ENCODE data around the gene TRAF2.
"Not testable (repeated sequence)": the region's sequence is repeated elsewhere in the genome, so short reads cannot be mapped to it uniquely, and the experiment has no call there.

TRAF2 gene, protein sequence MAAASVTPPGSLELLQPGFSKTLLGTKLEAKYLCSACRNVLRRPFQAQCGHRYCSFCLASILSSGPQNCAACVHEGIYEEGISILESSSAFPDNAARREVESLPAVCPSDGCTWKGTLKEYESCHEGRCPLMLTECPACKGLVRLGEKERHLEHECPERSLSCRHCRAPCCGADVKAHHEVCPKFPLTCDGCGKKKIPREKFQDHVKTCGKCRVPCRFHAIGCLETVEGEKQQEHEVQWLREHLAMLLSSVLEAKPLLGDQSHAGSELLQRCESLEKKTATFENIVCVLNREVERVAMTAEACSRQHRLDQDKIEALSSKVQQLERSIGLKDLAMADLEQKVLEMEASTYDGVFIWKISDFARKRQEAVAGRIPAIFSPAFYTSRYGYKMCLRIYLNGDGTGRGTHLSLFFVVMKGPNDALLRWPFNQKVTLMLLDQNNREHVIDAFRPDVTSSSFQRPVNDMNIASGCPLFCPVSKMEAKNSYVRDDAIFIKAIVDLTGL

DNA sequence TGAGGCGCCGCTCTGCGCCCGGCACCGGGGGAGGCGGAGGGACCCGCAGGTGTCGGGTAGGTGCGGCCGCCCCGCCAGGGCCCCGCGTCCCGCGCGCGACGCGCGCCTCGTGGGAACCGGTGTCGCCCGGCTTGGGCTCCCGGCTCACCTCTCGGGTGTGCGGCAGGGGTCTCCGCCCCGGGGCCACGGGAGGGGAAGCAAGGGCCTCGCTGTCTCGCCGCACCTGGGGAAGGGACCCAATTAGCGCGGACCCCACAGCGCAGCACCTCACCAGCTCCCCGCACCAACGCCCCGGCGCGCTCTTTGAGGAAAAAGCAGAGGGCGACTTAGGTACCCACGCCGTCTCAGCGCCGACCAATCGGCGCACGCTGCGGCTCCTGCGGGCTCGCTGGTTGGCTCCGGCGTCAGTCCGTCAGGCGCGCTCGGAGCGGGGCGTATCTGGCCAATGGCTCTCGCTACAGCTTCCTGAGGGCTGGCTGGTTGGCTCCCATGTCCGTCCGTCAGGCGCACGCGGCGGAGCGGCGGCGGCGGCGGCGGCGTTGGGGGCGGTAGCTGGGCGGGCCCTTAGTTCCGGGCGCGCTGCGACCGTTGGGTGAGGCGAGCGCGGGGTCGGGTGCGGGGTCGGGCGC, at the start of gene TRAF2:
TSS of gene TRAF2 (plus strand) at position 567 of the 629 bp plus-strand sequence. CDS start 12,225 bp downstream, outside the sequence.
- DNase-seq, result peak; percentile 99

DNA sequence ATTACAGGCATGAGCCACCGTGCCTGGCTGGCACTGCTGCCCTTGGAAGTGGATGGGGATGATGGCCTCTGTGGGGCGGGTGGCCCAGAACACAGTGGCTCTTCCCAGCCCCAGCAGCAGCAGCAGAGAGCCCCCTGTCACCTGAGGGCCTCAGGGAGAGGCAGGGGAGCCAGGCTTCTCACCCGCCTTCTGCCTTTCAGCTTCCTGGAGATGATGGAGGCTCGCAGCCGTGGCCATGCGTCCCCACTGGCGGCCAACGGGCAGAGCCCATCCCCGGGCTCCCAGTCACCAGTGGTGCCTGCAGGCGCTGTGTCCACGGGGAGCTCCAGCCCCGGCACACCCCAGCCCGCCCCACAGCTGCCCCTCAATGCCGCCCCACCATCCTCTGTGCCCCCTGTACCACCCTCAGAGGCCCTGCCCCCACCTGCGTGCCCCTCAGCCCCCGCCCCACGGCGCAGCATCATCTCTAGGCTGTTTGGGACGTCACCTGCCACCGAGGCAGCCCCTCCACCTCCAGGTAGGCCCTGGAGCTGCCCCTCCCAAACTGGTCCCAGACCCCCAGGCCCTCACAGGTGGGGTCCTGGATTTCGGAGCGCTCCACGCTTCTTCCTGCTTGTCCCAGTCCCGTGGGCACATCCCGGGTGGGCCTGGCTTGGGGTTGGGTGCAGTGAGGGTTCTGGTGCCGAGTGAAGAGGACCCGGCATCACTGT, 49.0 kb upstream of the TRAF2 start:
- no peak for DNase-seq

DNA sequence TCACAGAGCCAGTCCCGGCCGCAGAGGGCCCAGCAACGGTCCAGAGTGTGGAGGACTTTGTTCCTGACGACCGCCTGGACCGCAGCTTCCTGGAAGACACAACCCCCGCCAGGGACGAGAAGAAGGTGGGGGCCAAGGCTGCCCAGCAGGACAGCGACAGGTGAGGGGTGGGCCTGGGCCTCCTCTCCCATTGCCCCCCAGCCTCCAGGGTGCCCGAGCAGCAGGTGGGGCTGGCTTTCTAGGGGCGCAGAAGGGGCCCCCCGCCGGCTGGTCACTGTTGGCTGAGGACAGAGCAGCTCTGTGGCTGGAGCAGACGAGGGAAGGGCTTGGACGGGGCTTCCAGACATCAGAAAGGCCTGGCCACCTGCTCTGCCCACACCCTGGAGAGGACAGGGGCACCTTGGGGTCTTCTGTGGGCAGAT, 48.4 kb upstream of the TRAF2 start:
- not testable (repeated sequence) for DNase-seq

DNA sequence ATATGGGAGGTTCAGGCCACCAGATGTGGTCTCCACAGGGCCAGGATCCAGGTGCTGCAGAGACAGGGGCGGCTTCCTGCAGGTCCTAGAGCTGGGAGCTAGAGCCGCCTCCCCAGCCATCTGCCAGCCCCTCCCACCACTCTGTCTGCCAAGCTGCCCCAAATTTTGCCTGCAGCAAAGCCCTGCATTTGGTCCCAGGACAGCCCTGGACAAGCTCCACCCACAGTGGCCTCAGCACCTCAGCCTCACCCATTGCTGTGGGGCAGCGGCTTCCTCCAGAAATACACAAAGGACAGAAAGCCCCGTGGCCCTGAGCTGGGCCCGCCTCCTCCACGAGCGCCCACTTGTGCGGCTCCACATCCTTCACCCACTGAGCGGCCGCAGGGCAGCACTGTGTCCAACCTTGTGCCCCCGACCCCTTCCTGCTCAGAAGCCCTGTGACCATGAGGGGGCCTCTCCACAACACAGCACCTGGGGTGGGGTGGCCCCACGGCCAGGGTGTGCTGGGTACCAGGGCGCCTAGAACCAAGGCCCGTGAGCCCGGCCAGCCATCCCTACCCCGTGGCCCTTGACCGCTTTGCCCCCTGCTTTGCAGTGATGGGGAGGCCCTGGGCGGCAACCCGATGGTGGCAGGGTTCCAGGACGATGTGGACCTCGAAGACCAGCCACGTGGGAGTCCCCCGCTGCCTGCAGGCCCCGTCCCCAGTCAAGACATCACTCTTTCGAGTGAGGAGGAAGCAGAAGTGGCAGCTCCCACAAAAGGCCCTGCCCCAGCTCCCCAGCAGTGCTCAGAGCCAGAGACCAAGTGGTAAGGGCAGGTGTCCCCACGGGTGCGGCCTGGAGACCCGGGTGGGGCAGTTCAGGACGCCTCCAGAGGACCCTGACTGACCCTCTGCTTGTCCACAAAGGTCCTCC, 47.7 kb upstream of the TRAF2 start:
- DNase-seq, result no peak

DNA sequence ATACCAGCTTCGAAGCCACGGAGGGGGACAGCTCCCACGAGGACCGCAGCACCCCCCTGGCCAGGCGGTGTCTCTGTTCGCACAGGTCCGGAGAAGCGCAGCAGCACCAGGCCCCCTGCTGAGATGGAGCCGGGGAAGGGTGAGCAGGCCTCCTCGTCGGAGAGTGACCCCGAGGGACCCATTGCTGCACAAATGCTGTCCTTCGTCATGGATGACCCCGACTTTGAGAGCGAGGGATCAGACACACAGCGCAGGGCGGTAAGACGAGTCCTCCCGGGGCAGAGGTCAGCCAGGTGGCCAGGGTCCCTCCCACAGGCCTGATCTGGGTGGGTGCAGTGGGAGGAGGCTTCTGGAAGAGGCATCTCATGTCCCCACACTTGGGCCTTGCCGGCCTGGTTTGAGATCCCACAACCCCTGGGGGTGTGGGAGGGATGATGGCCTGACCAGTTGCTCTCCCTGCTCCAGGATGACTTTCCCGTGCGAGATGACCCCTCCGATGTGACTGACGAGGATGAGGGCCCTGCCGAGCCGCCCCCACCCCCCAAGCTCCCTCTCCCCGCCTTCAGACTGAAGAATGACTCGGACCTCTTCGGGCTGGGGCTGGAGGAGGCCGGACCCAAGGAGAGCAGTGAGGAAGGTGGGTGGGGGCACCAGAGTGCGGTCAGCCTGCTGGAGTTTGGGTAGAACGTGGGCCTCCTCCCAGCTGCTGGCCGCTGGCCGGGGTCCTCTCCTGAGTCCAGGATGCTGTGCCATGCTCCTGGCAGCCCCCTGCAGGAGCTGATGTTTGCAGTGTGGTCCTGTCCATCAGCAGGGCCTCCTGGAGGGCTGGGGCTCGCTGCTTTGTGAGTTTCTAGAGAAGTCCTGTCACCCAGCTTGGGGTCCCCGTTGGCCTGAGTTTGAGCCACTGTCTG, 46.8 kb upstream of the TRAF2 start:
- DNase-seq, result no peak

DNA sequence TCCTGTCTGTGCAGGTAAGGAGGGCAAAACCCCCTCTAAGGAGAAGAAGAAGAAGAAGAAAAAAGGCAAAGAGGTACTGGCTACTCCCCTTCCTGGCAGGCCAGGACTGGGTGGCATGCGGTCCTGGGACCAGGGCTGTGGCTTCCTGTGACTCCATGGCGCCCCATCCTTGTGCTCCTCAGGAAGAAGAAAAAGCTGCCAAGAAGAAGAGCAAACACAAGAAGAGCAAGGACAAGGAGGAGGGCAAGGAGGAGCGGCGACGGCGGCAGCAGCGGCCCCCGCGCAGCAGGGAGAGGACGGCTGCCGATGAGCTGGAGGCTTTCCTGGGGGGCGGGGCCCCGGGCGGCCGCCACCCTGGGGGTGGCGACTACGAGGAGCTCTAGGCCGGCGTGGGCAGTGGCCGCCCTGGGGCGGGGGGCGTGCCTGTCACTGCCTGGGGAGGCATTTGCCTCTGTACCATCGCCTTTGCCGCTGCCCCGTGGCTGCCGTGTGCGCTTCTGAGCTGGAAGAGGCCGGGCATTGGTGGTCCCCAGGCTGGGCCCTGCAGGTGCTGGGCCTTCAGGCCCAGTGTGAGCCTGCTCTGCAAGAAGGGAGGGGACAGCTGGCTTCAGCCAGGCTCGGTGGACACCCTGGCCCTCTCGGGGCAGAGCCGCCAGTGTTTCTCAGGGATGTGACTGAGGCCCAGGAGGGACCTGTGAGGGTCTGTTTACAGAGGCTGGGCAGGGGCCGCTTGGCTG, 46.0 kb upstream of the TRAF2 start:
- DNase-seq, result no peak

DNA sequence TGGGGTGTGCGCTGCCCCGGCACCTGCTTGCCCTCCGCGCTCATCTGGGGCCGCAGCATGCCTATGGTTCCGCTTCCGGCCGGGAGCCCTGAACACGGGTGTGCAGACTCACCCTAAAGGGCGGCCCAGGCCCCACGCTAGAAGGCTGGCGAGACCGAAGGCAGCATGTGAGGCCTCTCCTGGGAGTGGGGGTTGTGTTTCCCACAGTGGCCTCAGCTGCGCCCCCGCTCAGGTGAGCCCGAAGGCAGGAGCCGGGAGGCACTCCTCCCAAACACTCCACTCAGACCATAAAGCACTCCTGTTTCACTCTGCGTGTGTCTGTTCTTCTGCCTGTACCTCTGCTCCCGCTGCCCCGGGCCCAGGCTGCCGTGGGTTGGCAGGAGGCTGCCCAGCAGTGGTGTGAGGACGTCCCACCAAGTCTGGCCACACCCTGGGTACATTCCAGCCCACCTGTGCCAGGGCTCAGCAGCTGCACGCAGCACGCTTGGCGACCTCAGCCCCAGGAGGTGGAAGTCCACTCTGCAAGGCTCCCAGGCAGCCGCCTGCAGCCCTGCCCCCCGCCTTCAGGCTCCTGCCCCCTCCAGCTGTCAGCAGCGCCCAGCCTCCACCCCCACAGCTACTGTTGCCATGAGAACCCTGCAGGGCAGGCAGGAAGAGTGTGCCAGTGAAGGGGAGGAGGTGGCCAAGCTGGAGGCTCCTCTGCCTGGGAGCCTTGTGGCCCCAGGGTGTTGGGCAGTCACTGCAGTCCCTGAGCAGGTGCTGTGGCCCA, 45.3 kb upstream of the TRAF2 start:
- peak; percentile 89 for DNase-seq

DNA sequence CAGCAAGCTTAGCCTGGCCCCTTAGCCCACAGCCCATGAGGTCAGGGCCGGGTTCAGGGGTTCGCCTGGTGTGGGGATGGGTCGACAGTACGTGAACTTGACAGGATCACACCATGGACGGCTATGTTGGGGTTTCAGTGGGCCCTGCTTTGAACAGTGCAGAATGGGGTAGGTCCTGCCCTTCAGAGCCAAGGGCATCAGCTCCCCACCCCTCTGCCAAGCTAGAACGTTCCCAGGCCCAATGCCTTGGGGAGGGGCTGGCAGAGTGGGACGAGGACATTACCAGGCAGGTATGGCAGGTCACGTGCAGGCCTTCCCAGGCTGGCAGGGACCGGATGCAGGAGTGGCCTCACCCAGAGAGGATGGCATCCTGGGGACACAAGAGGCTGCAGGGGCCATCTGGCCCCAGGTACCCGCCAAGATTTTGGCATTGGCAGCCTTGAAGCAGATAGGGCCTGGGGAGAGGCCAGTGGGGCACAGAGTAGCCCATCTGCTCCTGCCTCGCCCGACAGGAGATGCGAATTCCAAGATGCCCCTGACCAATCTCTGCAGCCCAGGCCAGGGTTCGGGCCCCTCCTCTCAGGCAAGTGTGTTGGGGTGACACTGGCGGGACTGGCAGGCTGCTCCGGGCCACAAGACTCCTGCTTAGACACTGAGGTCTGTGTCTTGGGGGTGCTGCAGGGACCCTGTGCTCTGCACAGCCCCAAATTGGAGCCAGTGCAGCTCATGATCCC, 44.5 kb upstream of the TRAF2 start:
- not testable (repeated sequence) for DNase-seq

DNA sequence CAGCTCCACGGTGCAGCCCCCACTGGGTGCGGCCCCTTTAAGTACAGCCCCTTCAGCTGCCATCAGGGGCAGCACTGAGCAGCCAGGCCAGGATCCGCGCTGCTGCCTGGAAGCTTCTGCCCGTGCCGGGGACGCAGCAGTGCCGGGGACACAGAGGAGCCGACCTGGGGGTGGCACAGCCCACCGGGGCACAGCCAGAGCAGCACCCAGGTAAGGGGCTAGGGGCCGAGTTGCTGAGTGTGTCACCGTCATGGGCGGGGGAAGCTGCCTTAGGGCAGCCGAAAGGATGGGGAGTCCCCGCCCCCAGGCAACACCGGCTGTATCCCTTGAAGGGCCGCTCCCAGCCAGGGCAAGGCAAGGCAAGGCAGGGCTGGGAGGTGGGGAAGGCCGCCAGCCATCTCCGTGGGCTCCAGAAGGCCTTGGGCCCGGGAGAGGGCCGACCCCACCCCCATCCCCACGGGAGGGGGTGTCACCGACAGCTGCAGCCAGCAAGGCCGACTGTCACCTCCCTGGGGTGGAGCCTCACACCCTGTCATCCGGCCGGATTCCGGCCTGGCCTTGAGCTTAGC, 43.9 kb upstream of the TRAF2 start, which contains the start of gene AJM1:
TSS of gene AJM1 (plus strand) at position 99 of the 569 bp plus-strand sequence. CDS start 1,937 bp downstream, outside the sequence.
- DNase-seq, result peak; percentile 71

DNA sequence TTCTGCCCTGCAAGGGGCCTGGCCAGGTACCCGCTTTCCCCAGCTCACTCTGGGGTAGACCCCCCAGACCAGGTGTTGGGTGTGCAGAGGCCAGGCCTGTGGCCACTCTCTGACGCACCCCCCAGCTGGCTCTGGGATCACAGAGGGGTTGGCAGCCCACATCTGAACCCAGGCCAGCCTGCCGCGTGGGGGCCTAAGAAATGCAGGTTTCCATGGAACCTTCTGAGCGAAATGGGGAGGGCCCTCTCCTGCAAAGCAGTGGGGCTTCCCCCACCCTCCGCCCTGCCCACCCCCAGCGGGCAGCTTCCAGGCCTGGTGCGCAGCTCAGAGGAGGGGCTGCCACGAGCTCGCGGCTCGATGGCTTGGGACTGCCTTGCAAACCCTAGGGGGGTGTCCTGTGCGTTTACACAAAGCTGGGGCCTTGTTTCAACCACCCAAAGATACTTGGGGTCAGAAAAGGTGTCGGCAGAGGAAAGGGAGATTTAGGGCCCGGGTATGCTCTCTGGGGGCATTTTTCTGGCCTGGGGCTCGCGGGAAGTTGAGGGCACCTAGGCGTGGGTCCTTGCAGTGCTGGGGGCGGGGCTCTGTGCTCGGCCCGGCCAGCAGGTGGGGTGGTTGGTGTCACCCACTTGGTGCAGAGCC, 43.0 kb upstream of the TRAF2 start:
- not testable (repeated sequence) for DNase-seq

DNA sequence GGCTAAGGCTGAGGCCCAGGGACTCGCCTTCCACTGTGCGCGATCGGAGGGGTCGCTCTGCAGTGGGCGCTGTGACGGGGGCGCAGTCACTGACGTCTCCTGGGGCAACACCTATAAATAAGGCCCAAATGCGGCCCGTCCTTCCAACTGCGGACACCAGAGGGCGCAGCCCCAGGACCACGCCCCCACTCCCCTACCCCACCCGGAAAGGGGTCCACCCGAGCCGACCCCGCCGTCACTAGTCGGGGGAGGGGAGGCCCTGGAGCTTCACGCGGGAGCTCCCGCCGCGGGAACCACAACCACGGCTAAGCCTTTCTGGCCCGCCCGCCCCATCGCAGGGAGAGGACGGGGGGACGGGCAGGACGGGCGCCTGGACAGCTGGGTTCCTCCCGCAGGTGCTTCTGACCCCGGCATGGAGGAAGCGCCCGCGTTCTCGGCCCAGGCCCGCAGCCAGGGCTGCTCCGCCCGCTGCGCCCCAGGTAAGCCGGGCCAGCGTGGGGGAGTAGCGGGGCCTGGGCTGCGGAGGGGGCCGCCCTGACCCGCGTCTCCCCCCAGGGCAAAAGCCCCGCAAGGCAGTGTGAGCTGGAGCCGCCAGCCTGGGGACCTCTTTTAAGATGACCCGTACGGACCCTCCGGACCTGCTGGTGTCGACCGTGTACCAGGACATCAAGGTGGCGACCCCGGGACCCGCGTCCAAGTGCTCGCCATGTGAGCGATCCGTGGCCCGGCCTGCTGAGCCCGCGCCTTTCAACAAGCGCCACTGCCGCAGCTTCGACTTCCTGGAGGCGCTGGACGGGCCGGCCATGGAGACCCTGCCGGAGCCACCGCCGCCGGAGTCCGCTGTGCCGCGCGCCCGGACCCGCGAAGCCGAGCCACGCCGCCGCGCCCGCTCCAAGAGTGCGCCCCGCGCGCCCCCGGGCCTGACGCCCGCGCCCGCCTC, 42.2 kb upstream of the TRAF2 start:
- DNase-seq, result not testable (repeated sequence)

DNA sequence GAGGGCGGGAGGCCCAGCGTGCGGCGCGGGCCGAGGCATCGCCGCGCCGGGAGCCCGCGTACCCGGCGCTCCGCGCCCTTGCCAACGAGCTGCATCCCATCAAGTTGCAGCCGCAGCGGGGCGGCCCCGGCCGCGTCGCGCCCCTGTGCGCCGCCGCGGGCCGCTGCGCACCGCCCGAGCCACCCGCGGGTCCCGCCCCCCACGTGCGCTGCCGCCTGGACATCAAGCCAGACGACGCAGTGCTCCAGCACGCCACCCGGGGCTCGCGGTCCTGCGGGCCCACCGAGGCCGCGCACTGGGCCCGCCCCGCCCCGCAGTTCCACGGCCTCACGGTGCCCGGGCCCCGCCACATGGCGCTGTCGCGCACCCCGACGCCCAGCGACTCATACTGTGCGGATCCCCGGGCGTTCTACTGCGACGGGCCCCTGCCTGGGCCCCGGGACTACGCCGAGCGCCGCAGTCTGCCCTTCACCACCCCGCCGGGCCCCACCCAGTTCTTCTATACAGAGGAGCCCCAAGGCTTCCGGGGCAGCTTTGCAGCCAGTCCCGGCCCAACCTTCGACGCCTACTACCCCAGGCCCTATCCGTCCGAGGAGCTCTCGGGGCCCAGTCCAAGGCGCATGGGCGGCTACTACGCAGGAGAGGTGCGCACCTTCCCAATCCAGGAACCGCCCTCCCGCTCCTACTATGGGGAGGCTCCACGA, 41.4 kb upstream of the TRAF2 start:
- DNase-seq, result no peak

DNA sequence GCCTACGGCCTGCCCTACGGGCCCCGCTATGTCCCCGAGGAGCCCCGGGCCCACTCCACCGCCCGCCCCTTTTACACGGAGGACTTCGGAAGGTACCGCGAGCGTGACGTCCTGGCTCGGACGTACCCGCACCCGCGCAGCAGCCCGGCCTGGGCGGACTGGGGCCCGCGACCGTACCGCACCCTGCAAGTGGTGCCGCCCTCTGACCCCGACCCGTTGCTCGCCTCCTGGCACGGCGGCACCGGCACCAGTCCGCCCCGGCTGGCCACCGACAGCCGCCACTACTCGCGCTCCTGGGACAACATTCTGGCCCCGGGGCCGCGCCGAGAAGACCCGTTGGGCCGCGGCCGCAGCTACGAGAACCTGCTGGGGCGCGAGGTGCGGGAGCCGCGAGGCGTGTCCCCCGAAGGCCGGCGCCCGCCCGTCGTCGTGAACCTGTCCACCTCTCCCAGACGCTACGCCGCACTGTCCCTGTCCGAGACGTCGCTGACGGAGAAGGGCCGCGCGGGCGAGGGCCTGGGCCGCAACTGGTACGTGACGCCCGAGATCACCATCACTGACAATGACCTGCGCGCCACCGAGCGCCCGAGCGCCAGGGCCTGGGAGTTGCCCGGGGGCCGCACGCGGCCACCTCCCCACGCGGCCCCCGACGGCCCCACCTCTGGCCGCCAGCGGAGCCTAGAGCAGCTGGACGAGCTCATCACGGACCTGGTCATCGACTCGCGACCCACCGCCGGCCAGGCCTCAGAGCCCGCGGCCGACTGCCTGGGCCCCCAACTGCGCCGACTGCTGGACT, 40.7 kb upstream of the TRAF2 start:
- no peak for DNase-seq

DNA sequence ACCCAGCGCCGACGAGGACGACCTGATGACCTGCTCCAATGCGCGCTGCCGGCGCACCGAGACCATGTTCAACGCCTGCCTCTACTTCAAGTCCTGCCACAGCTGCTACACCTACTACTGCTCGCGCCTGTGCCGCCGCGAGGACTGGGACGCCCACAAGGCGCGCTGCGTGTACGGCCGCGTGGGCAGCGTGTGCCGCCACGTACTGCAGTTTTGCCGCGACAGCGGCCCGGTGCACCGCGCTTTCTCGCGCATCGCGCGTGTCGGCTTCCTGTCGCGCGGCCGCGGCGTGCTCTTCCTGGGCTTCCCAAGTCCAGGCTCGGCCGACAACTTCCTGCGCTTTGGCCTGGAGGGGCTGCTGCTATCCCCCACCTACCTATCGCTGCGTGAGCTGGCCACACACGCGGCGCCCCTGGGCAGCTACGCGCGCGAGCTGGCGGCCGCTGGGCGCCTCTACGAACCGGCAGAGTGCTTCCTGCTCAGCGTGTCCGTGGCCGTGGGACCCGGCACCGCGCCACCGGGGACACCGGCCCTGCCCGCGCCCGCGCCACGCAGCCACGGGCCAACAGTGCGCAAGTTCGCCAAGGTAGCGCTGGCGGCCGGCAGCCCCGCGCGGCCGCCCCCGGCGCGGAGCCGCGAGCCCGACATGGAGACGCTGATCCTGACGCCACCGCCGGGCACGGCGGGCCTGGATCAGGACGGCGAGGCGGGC, 39.8 kb upstream of the TRAF2 start:
- DNase-seq, result no peak

Data from NCI-H2171 (cell line).